ENCODE data around the gene DMD. TPM values are rescaled to one million over a fixed set of nuclear protein-coding genes. Genes with fewer than 3 reads are reported as not detected.

Gene DMD
- total and polyA plus RNA-seq, 2 of the 13 experiments (the other 11 are each of a cell fraction or from before 2014, with no cell fraction given) = 17.6 to 25.9 TPM

- H3K9me3 ChIP-seq (ENCODE audit: low read length) = no peaks in the 10 kb centered on the region
- no TSS peak for BruUV-seq (replicated peaks)
- no peak for ATAC-seq
- H3K4me3 ChIP-seq (replicated peaks in 1 of 3; ENCODE audit: insufficient read depth in 1 of 3, low read depth in 2 of 3, low read length in 3 of 3) = no peak overlapping the region
- no peaks in the 10 kb centered on the region for H3K4me1 ChIP-seq (ENCODE audit: insufficient read depth, low read length)
- H3K27me3 ChIP-seq (ENCODE audit: control insufficient read depth in 1 of 2, insufficient read depth in 2 of 2, low read length in 2 of 2) = no peaks in the 10 kb centered on the region
- no peak overlapping the region for H3K4me2 ChIP-seq (ENCODE audit: low read depth, low read length)
- intact Hi-C loops (cut with micrococcal nuclease; ENCODE audit: unreplicated experiment) (no loop called here), in situ Hi-C loops (cut with HindIII; ENCODE audit: extremely low pct_ligation_motif_present, low pct_unique_long_range_greater_than_20kb) (no loop called here)
- no peak for DNase-seq (ENCODE audit: low spot score)
- no peak for FAIRE-seq
- POLR2A ChIA-PET = no interaction called here
- H3K9ac ChIP-seq (ENCODE audit: insufficient read depth, low read depth, low read length) = no peak overlapping the region
- WGBS (ENCODE audit: low lambda C conversion rate) = no CpG with 5 or more reads among the region's 3 CpGs
- no peaks in the 10 kb centered on the region for H3K79me2 ChIP-seq (ENCODE audit: insufficient read depth, low read length)
- no peak overlapping the region for H2AFZ ChIP-seq (ENCODE audit: low read length)
- no peaks in the 10 kb centered on the region for H3K36me3 ChIP-seq (replicated peaks in 1 of 2; ENCODE audit: control insufficient read depth in 1 of 2, insufficient read depth in 2 of 2, low read length in 2 of 2)
- CTCF ChIA-PET (ENCODE audit: low intra/inter-chr PET ratio, low total read pairs) = no interaction called here
- no peak overlapping the region for H3K27ac ChIP-seq (ENCODE audit: extremely low read length, insufficient read depth, low read length)
- H4K20me1 ChIP-seq (ENCODE audit: insufficient read depth, low read length) = no peaks in the 10 kb centered on the region
- TF ChIP-seq, protein P1, sequence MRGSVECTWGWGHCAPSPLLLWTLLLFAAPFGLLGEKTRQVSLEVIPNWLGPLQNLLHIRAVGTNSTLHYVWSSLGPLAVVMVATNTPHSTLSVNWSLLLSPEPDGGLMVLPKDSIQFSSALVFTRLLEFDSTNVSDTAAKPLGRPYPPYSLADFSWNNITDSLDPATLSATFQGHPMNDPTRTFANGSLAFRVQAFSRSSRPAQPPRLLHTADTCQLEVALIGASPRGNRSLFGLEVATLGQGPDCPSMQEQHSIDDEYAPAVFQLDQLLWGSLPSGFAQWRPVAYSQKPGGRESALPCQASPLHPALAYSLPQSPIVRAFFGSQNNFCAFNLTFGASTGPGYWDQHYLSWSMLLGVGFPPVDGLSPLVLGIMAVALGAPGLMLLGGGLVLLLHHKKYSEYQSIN (CRISPR knock-in tag; IDR thresholded peaks at IDR 0.05; ENCODE audit: borderline replicate concordance) = no peak
- no peak for TF ChIP-seq TEF (CRISPR knock-in tag; IDR thresholded peaks at IDR 0.05)
- TF ChIP-seq MEIS2 (CRISPR knock-in tag; IDR thresholded peaks at IDR 0.05) = no peak
- no peak for TF ChIP-seq ZNF7 (CRISPR knock-in tag; IDR thresholded peaks at IDR 0.05)
- no peak for TF ChIP-seq ZNF451 (CRISPR knock-in tag; IDR thresholded peaks at IDR 0.05)
- TF ChIP-seq, protein P2, sequence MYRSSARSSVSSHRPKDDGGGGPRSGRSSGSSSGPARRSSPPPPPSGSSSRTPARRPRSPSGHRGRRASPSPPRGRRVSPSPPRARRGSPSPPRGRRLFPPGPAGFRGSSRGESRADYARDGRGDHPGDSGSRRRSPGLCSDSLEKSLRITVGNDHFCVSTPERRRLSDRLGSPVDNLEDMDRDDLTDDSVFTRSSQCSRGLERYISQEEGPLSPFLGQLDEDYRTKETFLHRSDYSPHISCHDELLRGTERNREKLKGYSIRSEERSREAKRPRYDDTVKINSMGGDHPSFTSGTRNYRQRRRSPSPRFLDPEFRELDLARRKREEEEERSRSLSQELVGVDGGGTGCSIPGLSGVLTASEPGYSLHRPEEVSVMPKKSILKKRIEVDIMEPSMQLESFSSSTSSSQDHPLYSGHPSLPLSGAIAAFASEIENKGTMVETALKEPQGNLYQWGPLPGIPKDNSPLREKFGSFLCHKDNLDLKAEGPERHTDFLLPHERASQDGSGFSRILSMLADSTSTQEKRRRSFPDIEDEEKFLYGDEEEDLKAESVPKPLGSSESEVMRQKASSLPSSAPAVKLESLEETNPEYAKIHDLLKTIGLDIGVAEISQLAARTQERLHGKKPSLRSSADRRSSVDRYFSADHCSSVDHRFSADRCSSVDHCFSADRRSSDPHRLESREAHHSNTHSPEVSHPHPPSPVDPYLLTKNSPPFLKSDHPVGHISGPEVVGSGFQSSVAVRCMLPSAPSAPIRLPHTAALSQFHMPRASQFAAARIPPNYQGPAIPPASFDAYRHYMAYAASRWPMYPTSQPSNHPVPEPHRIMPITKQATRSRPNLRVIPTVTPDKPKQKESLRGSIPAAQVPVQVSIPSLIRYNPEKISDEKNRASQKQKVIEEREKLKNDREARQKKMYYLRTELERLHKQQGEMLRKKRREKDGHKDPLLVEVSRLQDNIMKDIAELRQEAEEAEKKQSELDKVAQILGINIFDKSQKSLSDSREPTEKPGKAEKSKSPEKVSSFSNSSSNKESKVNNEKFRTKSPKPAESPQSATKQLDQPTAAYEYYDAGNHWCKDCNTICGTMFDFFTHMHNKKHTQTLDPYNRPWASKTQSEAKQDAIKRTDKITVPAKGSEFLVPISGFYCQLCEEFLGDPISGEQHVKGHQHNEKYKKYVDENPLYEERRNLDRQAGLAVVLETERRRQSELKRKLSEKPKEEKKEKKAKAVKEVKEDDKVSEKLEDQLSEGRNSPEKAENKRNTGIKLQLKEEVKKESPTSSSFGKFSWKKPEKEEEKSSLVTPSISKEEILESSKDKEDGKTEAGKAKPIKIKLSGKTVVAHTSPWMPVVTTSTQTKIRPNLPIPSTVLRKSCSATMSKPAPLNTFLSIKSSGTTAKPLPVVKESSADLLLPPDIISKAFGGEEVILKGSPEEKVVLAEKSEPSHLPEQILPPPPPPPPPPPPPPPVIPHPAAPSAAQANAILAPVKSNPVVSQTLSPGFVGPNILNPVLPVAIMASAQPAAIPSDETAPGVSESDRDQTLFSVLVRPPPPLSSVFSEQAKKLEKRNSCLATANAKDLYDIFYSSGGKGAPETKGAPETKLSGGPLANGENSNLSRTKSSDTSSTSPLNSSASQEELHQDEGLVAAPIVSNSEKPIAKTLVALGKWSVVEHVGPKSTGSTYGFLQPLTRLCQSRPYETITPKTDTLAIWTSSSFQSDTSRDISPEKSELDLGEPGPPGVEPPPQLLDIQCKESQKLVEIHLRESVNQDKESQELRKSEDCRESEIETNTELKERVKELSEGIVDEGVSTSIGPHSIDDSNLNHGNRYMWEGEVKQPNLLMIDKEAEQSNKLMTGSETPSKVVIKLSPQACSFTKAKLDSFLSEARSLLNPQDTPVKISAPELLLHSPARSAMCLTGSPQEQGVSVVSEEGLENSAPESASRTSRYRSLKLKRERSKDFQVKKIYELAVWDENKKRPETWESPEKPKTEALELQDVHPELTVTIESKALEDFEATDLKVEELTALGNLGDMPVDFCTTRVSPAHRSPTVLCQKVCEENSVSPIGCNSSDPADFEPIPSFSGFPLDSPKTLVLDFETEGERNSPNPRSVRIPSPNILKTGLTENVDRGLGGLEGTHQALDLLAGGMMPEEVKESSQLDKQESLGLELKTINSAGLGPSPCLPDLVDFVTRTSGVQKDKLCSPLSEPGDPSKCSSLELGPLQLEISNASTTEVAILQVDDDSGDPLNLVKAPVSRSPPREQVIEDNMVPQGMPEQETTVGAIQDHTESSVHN (CRISPR knock-in tag; IDR thresholded peaks at IDR 0.05) = no peak
- TF ChIP-seq JDP2 (CRISPR knock-in tag; IDR thresholded peaks at IDR 0.05; ENCODE audit: borderline replicate concordance) = no peak
- TF ChIP-seq BHLHE40 (IDR thresholded peaks at IDR 0.05; ENCODE audit: low read length) = no peak
- TF ChIP-seq NONO (IDR thresholded peaks at IDR 0.05) = no peak
- TF ChIP-seq NONO (CRISPR knock-in tag; conservative IDR thresholded peaks at IDR 0.05) = no peak
- TF ChIP-seq ZIK1 (CRISPR knock-in tag; IDR thresholded peaks at IDR 0.05; ENCODE audit: borderline replicate concordance, low read depth) = no peak
- no peak for TF ChIP-seq TRIM24 (CRISPR knock-in tag; IDR thresholded peaks at IDR 0.05)
- TF ChIP-seq, protein P3, sequence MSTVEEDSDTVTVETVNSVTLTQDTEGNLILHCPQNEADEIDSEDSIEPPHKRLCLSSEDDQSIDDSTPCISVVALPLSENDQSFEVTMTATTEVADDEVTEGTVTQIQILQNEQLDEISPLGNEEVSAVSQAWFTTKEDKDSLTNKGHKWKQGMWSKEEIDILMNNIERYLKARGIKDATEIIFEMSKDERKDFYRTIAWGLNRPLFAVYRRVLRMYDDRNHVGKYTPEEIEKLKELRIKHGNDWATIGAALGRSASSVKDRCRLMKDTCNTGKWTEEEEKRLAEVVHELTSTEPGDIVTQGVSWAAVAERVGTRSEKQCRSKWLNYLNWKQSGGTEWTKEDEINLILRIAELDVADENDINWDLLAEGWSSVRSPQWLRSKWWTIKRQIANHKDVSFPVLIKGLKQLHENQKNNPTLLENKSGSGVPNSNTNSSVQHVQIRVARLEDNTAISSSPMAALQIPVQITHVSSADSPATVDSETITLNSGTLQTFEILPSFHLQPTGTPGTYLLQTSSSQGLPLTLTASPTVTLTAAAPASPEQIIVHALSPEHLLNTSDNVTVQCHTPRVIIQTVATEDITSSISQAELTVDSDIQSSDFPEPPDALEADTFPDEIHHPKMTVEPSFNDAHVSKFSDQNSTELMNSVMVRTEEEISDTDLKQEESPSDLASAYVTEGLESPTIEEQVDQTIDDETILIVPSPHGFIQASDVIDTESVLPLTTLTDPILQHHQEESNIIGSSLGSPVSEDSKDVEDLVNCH (CRISPR knock-in tag; IDR thresholded peaks at IDR 0.05) = no peak
- TF ChIP-seq ZNF138 (CRISPR knock-in tag; IDR thresholded peaks at IDR 0.05; ENCODE audit: low read depth) = no peak
Measured at GRCh38 chrX:32026772-32027171, 1184.6 kb downstream of the DMD start.

Data from HepG2 (cell line).